ENCODE measurements around the gene NR6A1. TPM values are rescaled to one million over a fixed set of nuclear protein-coding genes. Genes with fewer than 3 reads are reported as not detected.

Gene NR6A1
- total RNA-seq, 1 experiment from 2014 or later, result 99.3 TPM

DNA sequence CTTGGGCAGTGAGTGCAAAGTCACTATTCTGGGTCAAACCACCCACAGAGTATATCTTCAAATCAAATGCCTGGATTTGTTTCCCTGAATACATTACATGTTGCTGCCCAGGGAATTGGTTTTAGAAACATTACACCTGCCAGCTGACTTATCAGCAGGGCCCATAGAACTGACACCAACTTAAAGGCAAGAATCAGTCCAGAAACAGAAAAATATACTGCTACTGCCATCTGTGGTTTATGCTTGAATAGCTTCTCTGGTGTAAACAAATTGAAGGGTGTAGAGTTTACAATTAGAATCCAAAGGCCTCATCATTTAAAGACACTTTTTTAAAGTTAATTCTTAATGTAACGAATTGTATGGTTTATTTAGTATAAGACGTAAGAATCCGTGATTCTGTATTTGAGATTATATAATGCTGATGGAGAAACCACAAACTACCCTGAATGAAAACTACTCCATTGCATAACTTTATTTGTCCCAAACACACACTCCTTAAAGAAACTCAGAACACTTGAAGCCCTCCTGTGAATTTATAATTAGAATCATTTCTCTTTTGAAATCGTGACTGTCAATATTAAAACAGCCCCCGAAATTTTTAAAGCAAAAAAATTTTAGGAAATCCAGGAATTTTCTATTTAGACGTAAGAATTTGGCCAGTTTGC lies 6.2 kb downstream of the NR6A1 start:
- Mint-ChIP-seq H3K9me3 (no peaks in the 10 kb centered on the region), H3K27me3 (ENCODE audit: low read depth) (peaks cover 24% of the 10 kb centered on the region), H3K4me3 (peak overlapping the region in 1 of 2 experiments; percentile 99; a peak in 2 of 5 replicates), H3K36me3 (ENCODE audit: insufficient read depth in 1 of 3, low read depth in 3 of 3) (no peaks in the 10 kb centered on the region), H3K4me1 (peaks cover 88 to 93% of the 10 kb centered on the region in 2 experiments), H3K27ac (peak overlapping the region in 1 of 3 experiments; percentile 50; a peak in 1 of 7 replicates)
- H4K5ac ChIP-seq (ENCODE audit: insufficient read length, low read depth, low read length), result no peak overlapping the region
- H3K23me2 ChIP-seq (ENCODE audit: insufficient read length, low read depth, low read length, poor library complexity, severe bottlenecking), result peaks cover 10% of the 10 kb centered on the region
- no peak overlapping the region for H2AK5ac ChIP-seq (ENCODE audit: insufficient read length, low read length)
- H2BK120ac ChIP-seq (ENCODE audit: low read depth, low read length, poor library complexity, severe bottlenecking), result no peak overlapping the region
- no peak overlapping the region for H2BK5ac ChIP-seq (ENCODE audit: insufficient read length, low read length)
- peaks cover 6% of the 10 kb centered on the region; the same call in 1 of the 2 replicates for H3K4me1 ChIP-seq (ENCODE audit: insufficient read depth, low read length)
- TF ChIP-seq, protein P1, sequence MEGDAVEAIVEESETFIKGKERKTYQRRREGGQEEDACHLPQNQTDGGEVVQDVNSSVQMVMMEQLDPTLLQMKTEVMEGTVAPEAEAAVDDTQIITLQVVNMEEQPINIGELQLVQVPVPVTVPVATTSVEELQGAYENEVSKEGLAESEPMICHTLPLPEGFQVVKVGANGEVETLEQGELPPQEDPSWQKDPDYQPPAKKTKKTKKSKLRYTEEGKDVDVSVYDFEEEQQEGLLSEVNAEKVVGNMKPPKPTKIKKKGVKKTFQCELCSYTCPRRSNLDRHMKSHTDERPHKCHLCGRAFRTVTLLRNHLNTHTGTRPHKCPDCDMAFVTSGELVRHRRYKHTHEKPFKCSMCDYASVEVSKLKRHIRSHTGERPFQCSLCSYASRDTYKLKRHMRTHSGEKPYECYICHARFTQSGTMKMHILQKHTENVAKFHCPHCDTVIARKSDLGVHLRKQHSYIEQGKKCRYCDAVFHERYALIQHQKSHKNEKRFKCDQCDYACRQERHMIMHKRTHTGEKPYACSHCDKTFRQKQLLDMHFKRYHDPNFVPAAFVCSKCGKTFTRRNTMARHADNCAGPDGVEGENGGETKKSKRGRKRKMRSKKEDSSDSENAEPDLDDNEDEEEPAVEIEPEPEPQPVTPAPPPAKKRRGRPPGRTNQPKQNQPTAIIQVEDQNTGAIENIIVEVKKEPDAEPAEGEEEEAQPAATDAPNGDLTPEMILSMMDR (conservative IDR thresholded peaks at IDR 0.05), result peak; percentile 49; the same call in 2 of the 3 replicates
- H3K4me2 ChIP-seq (ENCODE audit: insufficient read depth, insufficient read length, low read length), result no peak overlapping the region
- H3K56ac ChIP-seq (ENCODE audit: insufficient read length, low read depth, low read length), result no peak overlapping the region
- H4K91ac ChIP-seq (ENCODE audit: insufficient read length, low read depth, low read length), result no peak overlapping the region
- H3K4ac ChIP-seq (ENCODE audit: low read depth, low read length), result no peak overlapping the region
- no peak overlapping the region for H3K14ac ChIP-seq (ENCODE audit: insufficient read depth, low read length)
- no peak overlapping the region for H3T11ph ChIP-seq (ENCODE audit: low read length)
- H3K79me1 ChIP-seq (ENCODE audit: insufficient read depth, low read depth, low read length, poor library complexity, severe bottlenecking), result no peaks in the 10 kb centered on the region
- H3K9ac ChIP-seq (ENCODE audit: extremely low read depth, insufficient read length, low read length), result no peak overlapping the region
- no peak overlapping the region for H2AFZ ChIP-seq (ENCODE audit: low read length)
- H2BK20ac ChIP-seq (ENCODE audit: low read depth, low read length, poor library complexity, severe bottlenecking), result no peak overlapping the region
- no peak overlapping the region for H3K27ac ChIP-seq (ENCODE audit: insufficient read length, low read depth, low read length)
- H4K8ac ChIP-seq (replicated peaks; ENCODE audit: insufficient read length, low read depth, low read length), result no peak overlapping the region
- peaks cover 14% of the 10 kb centered on the region; the same call in 1 of the 2 replicates for H3K79me2 ChIP-seq (ENCODE audit: insufficient read depth, low read length)
- no peak overlapping the region for H3K23ac ChIP-seq (ENCODE audit: insufficient read length, low read depth, low read length)
- no peaks in the 10 kb centered on the region for H3K9me3 ChIP-seq (ENCODE audit: control insufficient read depth, low read depth, low read length)
- no peak for DNase-seq
- H2BK12ac ChIP-seq (ENCODE audit: insufficient read length, low read depth, low read length), result no peak overlapping the region
- no peaks in the 10 kb centered on the region for H4K20me1 ChIP-seq (ENCODE audit: control insufficient read depth, insufficient read depth, insufficient read length)
- WGBS (ENCODE audit: extremely low coverage, insufficient read length, low lambda C conversion rate), result no CpG with 5 or more reads among the region's 6 CpGs
- H2BK15ac ChIP-seq (ENCODE audit: low read depth, low read length), result no peak overlapping the region
- no peaks in the 10 kb centered on the region for H3K27me3 ChIP-seq (ENCODE audit: insufficient read depth, low read length)
- H3K18ac ChIP-seq (ENCODE audit: insufficient read length, low read depth, low read length), result no peak overlapping the region

Measured in H9 (cell line).